Right lobe of liver (tissue), 4 donors: ENCODE measurements around the gene MDP1.

Experiments used
- POLR2A ChIP-seq: fragments of 450-650 bp; IDR thresholded peaks from one replicate; pipeline ENCODE4 v1.6.1; 2017; ENCODE audit warnings: antibody characterized with exemption, mild to moderate bottlenecking
- TF ChIP-seq, protein P1 (sequence below), 4 donors: fragments of 200-600 bp in 3 of 4; fragments of 450-650 bp in 1 of 4; IDR thresholded peaks; one replicate each; pipeline versions ENCODE4 v1.5.1 to v1.8.0; 2016 to 2022; ENCODE audit warnings: antibody characterized with exemption in 4 of 4, mild to moderate bottlenecking in 2 of 4
- donor health status: DM: no; HTN: no; CAD: no.
- donor health status: DM: no; HTN: no; CAD: no.
- donor health status: DM: no; HTN: yes; CAD: no.

DNA sequence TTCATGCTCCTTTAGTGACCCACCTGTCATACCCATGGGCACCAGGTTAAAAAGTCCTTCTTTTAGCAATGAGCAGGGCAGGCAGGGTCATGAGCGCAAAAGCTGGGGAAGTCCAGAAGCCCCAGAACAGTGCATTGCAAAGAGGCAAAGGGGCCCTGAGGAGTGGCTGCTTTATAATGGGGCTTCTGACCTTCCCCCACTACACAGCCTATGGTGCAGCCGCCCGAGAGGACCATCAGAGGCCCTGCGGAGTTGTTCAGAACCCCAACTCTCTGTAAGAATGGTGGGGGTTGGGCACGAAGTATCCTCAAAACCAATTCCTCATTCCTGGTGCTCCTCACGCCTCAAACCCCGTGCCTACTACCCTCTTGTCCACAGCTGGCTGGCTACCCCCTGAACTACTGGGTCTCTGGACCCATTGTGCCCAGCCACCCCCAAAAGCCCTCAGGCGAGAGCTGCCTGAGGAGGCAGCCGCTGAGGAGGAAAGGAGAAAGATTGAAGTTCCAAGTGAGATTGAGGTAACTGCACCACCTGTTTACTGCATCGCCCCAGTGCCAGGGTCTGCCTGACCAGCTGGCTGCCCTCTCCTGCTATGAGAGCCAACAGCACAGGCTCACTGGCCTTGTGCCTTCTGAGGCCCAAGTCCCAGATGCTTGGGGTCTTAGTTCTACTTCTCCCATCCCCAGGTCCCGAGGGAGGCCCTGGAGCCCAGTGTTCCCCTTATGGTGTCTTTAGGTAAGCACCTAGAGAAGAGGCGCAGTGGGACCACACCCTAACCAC is 37.3 kb downstream of the MDP1 start:
- TF ChIP-seq, protein P1, sequence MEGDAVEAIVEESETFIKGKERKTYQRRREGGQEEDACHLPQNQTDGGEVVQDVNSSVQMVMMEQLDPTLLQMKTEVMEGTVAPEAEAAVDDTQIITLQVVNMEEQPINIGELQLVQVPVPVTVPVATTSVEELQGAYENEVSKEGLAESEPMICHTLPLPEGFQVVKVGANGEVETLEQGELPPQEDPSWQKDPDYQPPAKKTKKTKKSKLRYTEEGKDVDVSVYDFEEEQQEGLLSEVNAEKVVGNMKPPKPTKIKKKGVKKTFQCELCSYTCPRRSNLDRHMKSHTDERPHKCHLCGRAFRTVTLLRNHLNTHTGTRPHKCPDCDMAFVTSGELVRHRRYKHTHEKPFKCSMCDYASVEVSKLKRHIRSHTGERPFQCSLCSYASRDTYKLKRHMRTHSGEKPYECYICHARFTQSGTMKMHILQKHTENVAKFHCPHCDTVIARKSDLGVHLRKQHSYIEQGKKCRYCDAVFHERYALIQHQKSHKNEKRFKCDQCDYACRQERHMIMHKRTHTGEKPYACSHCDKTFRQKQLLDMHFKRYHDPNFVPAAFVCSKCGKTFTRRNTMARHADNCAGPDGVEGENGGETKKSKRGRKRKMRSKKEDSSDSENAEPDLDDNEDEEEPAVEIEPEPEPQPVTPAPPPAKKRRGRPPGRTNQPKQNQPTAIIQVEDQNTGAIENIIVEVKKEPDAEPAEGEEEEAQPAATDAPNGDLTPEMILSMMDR (IDR thresholded peaks at IDR 0.05), result no peak
- TF ChIP-seq POLR2A, result no peak
